OCI-LY1 (cell line): ENCODE data around the gene TMEM114.

Source experiments
- H2AFZ ChIP-seq: fragments of 200-600 bp; sonication (generic), shearing (Covaris generic); 2 replicates; pipeline ENCODE4 v1.6.0; 2014; ENCODE audit warnings: antibody characterized with exemption, mild to moderate bottlenecking, low read length
- H3F3A ChIP-seq: fragments of 200-600 bp; sonication (generic), shearing (Covaris generic); 2 replicates; pipeline ENCODE4 v1.6.0; 2014; ENCODE audit warnings: mild to moderate bottlenecking, antibody characterized with exemption, low read length, moderate library complexity; ENCODE audit not compliant: insufficient read depth
- H3K27ac ChIP-seq: fragments of 200-600 bp; sonication (generic); 2 replicates; pipeline ENCODE4 v1.5.1; 2014; ENCODE audit warnings: low read length, mixed run types, mild to moderate bottlenecking, low read depth; ENCODE audit not compliant: poor library complexity, severe bottlenecking
- H3K27me3 ChIP-seq: fragments of 200-600 bp; sonication (generic); 2 replicates; pipeline ENCODE4 v1.6.0; 2014; ENCODE audit warnings: antibody characterized with exemption, mild to moderate bottlenecking, low read length, moderate library complexity; ENCODE audit not compliant: insufficient read depth
- H3K36me3 ChIP-seq: fragments of 200-600 bp; sonication (generic); 2 replicates; pipeline ENCODE4 v1.6.1; 2014; ENCODE audit warnings: mild to moderate bottlenecking, antibody characterized with exemption, low read length, moderate library complexity, mixed read lengths; ENCODE audit not compliant: insufficient read depth
- H3K4me1 ChIP-seq: fragments of 200-600 bp; sonication (generic); 2 replicates; pipeline ENCODE4 v1.5.1; 2014; ENCODE audit warnings: mild to moderate bottlenecking, low read length, moderate library complexity; ENCODE audit not compliant: insufficient read depth, severe bottlenecking
- H3K4me2 ChIP-seq: fragments of 200-600 bp; sonication (generic), shearing (Covaris generic); 2 replicates; pipeline ENCODE4 v1.6.1; 2014; ENCODE audit warnings: low read length
- H3K4me3 ChIP-seq: fragments of 200-600 bp; sonication (generic); 2 replicates; pipeline ENCODE4 v1.5.1; 2014; ENCODE audit warnings: low read length, low read depth, mild to moderate bottlenecking, mixed read lengths; ENCODE audit not compliant: poor library complexity, severe bottlenecking
- H3K79me2 ChIP-seq: fragments of 200-600 bp; shearing (Covaris generic); 2 replicates; pipeline ENCODE4 v1.6.1; 2016; ENCODE audit warnings: mixed run types, low read length, mixed read lengths; ENCODE audit not compliant: insufficient read depth
- H3K9ac ChIP-seq: fragments of 200-600 bp; sonication (generic), shearing (Covaris generic); 2 replicates; pipeline ENCODE4 v1.6.1; 2014; ENCODE audit warnings: mild to moderate bottlenecking, low read length, mixed read lengths
- H3K9me2 ChIP-seq: fragments of 200-600 bp; sonication (generic), shearing (Covaris generic); 2 replicates; pipeline ENCODE4 v1.6.1; 2014; ENCODE audit warnings: low read depth, mild to moderate bottlenecking, low read length, mixed read lengths
- H3K9me3 ChIP-seq: fragments of 200-600 bp; shearing (Covaris generic); 2 replicates; pipeline ENCODE4 v1.6.1; 2014; ENCODE audit warnings: low read length, mixed read lengths
- H4K20me1 ChIP-seq: fragments of 200-600 bp; sonication (generic), shearing (Covaris generic); 2 replicates; pipeline ENCODE4 v1.6.0; 2016; ENCODE audit warnings: mild to moderate bottlenecking, low read length; ENCODE audit not compliant: insufficient read depth
- CTCF ChIP-seq: fragments of 200-600 bp; sonication (generic), shearing (Covaris generic); IDR thresholded peaks from 2 replicates; pipeline ENCODE4 v1.5.1; 2017; ENCODE audit warnings: mild to moderate bottlenecking, antibody characterized with exemption, low read length, moderate library complexity, mixed read lengths
- EZH2 ChIP-seq: fragments of 200-600 bp; sonication (generic), shearing (Covaris generic); IDR thresholded peaks from 2 replicates; pipeline ENCODE4 v1.8.0; 2017; ENCODE audit warnings: borderline replicate concordance, mixed run types, mild to moderate bottlenecking, antibody characterized with exemption, low read length, moderate library complexity, mixed read lengths

The TMEM114 gene

GRCh38 chr16:8554022-8554421 lies 36.3 kb downstream of the TMEM114 start:
- Histone ChIP-seq H3K79me2 (no peaks in the 10 kb centered on the region), H3K27me3 (no peaks in the 10 kb centered on the region)

GRCh38 chr16:8552487-8553221 lies 37.7 kb downstream of the TMEM114 start:
- TF ChIP-seq CTCF (no peak), EZH2 (no peak)
- no peaks in the 10 kb centered on the region for H3K9me3 ChIP-seq
- H3K4me3 ChIP-seq: no peak overlapping the region

More at GRCh38 chr16:8554022-8554421, 36.3 kb downstream of the TMEM114 start:
- Histone ChIP-seq H3K27ac (no peak overlapping the region), H3K9ac (no peak overlapping the region), H4K20me1 (no peaks in the 10 kb centered on the region), H3K36me3 (no peaks in the 10 kb centered on the region), H3K9me2 (no peaks in the 10 kb centered on the region), H2AFZ (no peak overlapping the region), H3K4me2 (no peak overlapping the region), H3K4me1 (no peaks in the 10 kb centered on the region), H3F3A (no peaks in the 10 kb centered on the region), H3K4me3 (no peak overlapping the region), H3K9me3 (no peaks in the 10 kb centered on the region)
- no peak for TF ChIP-seq CTCF
- no peak for TF ChIP-seq EZH2

GRCh38 chr16:8551388-8552332 lies 38.7 kb downstream of the TMEM114 start:
- H3K36me3 ChIP-seq: no peaks in the 10 kb centered on the region
- H2AFZ ChIP-seq: no peak overlapping the region
- H3K27me3 ChIP-seq: no peaks in the 10 kb centered on the region; the same call in 1 of the 2 replicates
- no peaks in the 10 kb centered on the region for H3K9me3 ChIP-seq
- H4K20me1 ChIP-seq: no peaks in the 10 kb centered on the region
- H3F3A ChIP-seq: no peaks in the 10 kb centered on the region
- no peak overlapping the region for H3K9ac ChIP-seq
- H3K4me1 ChIP-seq: no peaks in the 10 kb centered on the region
- H3K4me2 ChIP-seq: no peak overlapping the region
- no peaks in the 10 kb centered on the region for H3K79me2 ChIP-seq
- H3K4me3 ChIP-seq: no peak overlapping the region
- TF ChIP-seq CTCF (no peak), EZH2 (no peak)
- H3K9me2 ChIP-seq: no peaks in the 10 kb centered on the region
- H3K27ac ChIP-seq: no peak overlapping the region

More at GRCh38 chr16:8552487-8553221, 37.7 kb downstream of the TMEM114 start:
- Histone ChIP-seq H3K9me2 (no peaks in the 10 kb centered on the region), H3K79me2 (no peaks in the 10 kb centered on the region), H3K9ac (no peak overlapping the region), H3K27ac (no peak overlapping the region), H3K4me1 (no peaks in the 10 kb centered on the region), H4K20me1 (no peaks in the 10 kb centered on the region), H2AFZ (no peak overlapping the region), H3K27me3 (no peaks in the 10 kb centered on the region; the same call in 1 of the 2 replicates), H3F3A (no peaks in the 10 kb centered on the region), H3K4me2 (no peak overlapping the region), H3K36me3 (no peaks in the 10 kb centered on the region)
